NCI-H748 (cell line): ENCODE results near the gene ARHGDIA.

Source experiments
- DNase-seq: peaks from one replicate; lab custom pipeline; 2025; ENCODE audit not compliant: unreplicated experiment; lab: John Stamatoyannopoulos, UW

ARHGDIA gene

DNA sequence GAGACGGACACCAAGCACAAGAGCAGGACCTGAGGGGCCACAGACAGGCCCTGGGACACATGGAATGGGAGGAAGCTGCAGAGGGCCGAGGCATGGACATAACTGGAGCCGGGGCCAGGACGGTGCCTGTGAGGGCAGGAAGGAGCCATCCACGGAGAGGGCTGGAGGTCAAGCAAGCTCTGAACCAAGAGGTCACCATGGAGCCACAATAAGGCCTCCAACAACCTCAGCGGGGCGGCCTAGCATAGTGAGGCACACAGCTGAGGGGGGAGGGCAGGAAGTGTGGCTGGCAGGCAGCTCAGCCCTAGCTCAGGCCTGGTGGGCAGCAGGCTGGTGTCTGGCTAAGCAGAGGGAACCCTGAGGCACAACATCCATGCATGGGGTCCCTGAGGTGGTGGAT is 42.5 kb downstream of the ARHGDIA start:
- no peak for DNase-seq

DNA sequence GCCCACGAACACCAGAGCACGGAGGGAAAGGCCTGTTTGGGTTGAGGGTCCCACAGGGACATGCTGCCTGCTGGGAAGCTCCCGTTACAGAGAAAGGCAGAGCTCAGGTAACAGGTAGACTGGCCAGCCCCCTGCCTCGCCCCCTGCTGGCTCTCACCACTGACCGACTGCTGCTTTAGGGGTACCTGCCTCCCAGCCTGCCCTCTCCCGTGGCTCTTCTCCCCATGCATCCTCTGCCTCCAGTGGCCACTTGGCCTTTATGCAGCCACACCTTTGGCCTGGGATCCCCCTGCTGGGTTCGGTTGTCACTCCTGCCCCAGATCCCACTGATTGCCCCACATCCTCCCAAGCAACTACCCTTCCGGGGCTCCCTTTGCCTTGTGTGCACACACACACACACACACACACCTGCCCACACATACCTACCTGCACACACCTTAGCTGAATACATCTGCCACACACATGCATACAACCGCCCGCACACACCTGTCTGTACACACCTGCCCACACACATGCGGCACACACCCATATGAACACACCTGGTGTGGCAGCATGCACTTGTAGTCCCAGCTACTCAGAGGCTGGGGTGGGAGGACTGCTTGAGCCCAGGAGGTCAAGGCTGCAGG is 45.2 kb downstream of the ARHGDIA start:
- peak; percentile 25 for DNase-seq

DNA sequence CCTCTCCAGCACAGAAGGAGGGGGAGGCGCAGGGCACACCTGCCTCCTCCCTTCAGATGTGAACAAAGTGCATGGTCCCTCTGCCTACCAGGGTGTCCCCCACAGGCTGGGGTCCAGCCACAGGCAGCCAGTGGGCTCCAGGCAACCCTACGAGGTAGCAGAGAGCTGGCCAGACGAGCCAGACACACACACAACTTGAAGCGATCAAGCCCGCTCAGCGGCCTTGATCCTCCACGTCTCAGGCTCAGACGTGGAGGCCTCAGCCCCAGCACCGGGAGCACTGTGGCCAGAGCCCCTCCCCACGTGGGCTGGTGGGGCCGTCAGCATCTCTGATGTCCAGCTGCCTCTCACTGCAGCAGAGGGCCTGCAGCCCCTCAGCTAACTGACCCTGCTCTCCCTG is 46.5 kb downstream of the ARHGDIA start:
- no peak for DNase-seq

DNA sequence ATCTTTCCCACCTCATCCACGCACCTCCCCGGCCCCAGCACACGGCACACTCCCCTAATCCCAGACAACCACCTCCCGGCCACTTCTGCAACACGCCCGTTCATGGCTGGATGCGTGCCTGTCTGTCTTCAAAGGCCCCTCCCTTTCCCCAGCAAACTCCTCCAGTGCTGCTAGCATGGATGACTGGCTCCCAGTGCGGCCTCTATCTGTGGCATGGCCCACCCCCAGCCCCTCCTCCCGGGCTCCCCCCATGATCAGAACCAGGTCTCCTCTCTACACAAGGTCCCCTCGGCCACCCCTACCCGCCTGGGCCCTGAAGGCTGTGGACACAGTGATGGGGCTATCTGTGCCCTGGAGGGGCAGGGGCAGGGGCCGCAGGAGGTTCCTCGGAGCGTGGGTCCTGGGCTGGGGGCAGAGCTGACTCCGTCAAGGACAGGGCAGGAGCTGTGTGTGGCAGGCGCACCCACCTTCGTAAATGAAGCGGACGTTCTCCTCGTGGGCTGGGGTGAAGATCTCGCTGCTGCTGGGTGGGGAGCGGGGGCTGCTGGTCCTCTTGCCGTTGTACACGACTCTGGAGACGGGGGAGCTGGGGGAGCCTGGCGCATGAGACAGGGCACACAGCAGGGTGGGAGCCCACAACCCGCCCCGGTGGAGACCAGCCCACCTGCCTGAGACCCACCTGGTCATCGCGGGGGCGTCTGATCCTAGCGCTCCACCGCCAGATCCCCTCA is 47.2 kb downstream of the ARHGDIA start:
- DNase-seq: no peak

- DNase-seq: no peak
These were observed 47.9 kb downstream of the ARHGDIA start for GRCh38 chr17:81822996-81823819.

GRCh38 chr17:81822312-81822637 is 48.9 kb downstream of the ARHGDIA start:
- no peak for DNase-seq

DNA sequence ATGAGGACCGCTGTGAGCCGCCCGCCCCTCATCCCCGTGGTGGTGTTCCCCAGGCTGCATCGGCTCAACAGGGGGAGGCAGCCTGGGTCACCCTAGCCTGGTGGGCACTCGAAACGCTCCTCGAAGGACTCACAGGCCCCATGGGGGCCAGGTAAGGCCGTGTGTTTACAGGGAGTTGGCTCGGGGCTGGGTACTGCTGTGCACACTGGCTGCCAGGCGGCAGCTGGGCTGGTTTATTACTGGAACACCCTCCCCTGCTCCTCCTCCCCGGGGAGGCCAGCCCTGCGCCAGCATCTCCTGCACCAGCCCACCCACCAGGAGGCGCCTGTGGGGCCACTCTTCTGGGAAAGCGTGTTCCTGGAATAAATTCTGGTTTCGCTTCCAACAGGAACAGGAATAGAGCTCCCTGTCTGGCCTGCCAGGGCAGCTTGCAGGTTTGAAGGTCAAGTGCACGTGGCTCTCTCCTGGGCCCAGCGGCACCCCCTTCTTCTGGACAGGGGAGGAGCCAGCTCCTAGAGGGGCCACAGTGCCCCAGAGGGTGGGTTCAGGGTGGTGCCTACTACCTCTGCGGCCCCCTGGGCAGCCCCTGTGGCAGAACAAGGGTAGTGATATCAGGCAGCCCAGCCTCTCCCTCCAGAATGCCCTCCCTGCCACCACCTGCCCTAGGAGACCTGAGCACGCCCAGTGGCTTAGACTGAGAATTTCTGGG is 49.4 kb downstream of the ARHGDIA start:
- DNase-seq: peak; percentile 28

DNA sequence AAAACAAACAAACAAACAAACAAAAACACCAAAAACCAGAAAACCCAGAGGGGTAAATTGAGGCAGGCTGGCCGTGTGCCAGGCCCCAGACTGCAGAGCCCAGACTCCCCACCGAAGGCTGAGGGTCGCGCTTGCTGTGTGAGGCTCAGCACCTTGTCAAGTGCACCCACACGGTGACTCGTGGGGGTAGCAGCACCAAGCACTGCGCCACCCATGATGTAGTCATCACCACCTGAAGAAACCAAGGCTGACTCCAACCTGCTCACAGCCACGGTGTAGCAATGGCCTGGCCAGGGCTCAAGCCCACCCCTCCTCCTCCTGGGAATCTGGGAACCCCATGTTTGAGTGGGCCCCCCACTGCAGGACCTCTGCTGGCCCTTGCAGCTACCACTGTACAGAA is 50.0 kb downstream of the ARHGDIA start:
- DNase-seq: no peak

GRCh38 chr17:81819708-81820107 is 51.4 kb downstream of the ARHGDIA start:
- no peak for DNase-seq

DNA sequence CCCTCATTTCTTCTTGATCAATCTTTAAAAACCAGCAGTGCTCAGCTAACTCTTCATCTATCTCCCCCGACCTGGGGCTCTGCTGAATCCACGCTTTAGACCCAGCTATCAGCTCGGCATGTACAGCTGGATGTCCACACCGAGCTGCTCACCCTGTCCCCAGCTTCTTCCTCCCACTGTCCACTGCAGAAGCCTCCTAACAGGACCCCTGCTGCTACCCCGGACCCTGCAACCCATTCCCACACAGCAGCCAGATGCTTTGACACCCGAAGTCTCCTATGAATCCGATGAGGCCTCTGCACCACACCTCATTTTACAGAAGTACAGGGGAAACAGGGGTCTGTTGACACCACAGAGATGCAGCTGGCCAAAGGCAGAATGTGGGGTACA is 53.4 kb downstream of the ARHGDIA start:
- no peak for DNase-seq
